Activated T-cell treated with anti-CD3 and anti-CD28 coated beads, Interleukin-2, amount 50 U/mL, for 72 hours (primary cell): Measurements from ENCODE around the gene B3GALT2. TPM values are rescaled to one million over a fixed set of nuclear protein-coding genes. Genes with fewer than 3 reads are reported as not detected.
"Not testable (repeated sequence)": the region's sequence is repeated elsewhere in the genome, so short reads cannot be mapped to it uniquely, and the experiment has no call there.

Experiments used
- ATAC-seq, 2 donors: fragments of 150-1000 bp; cut with Tn5 transposase; replicated peaks in 1 of 2; 2 replicates each; pipeline ENCODE4 v1.10.0; 2021; ENCODE audit warnings: moderate library complexity in 2 of 2, mild to moderate bottlenecking in 1 of 2
- DNase-seq, 2 donors: peaks; one replicate each; pipeline ENCODE4 v3.0.0; 2021 to 2022; ENCODE audit warnings: mixed read lengths in 1 of 2
- H3K27ac Mint-ChIP-seq: one replicate; pipeline ENCODE4 v1.8.0; 2022; ENCODE audit warnings: mild to moderate bottlenecking, moderate library complexity, mixed read lengths
- H3K27me3 Mint-ChIP-seq: one replicate; pipeline ENCODE4 v1.8.0; 2022; ENCODE audit warnings: low read depth, mixed read lengths
- H3K36me3 Mint-ChIP-seq, 2 donors: one replicate each; pipeline ENCODE4 v1.8.0; 2022; ENCODE audit warnings: mixed read lengths in 2 of 2, mild to moderate bottlenecking in 1 of 2; ENCODE audit not compliant: insufficient read depth in 2 of 2
- H3K4me1 Mint-ChIP-seq: one replicate; pipeline ENCODE4 v1.8.0; 2022; ENCODE audit warnings: low read depth, mixed read lengths
- H3K4me3 Mint-ChIP-seq, 2 donors: one replicate each; pipeline ENCODE4 v1.8.0; 2022; ENCODE audit warnings: mild to moderate bottlenecking in 2 of 2, mixed read lengths in 2 of 2, moderate library complexity in 2 of 2
- H3K9me3 Mint-ChIP-seq, 2 donors: one replicate each; pipeline ENCODE4 v1.8.0; 2022; ENCODE audit warnings: mixed read lengths in 2 of 2
- total RNA-seq, 2 donors: library from RNA; stranded (reverse); gene quantifications; one replicate each; pipeline ENCODE4 v1.2.3, GENCODE V29; 2022

B3GALT2 gene, protein sequence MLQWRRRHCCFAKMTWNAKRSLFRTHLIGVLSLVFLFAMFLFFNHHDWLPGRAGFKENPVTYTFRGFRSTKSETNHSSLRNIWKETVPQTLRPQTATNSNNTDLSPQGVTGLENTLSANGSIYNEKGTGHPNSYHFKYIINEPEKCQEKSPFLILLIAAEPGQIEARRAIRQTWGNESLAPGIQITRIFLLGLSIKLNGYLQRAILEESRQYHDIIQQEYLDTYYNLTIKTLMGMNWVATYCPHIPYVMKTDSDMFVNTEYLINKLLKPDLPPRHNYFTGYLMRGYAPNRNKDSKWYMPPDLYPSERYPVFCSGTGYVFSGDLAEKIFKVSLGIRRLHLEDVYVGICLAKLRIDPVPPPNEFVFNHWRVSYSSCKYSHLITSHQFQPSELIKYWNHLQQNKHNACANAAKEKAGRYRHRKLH
- total RNA-seq: under 1 TPM; 0.07 to 0.10 TPM

DNA sequence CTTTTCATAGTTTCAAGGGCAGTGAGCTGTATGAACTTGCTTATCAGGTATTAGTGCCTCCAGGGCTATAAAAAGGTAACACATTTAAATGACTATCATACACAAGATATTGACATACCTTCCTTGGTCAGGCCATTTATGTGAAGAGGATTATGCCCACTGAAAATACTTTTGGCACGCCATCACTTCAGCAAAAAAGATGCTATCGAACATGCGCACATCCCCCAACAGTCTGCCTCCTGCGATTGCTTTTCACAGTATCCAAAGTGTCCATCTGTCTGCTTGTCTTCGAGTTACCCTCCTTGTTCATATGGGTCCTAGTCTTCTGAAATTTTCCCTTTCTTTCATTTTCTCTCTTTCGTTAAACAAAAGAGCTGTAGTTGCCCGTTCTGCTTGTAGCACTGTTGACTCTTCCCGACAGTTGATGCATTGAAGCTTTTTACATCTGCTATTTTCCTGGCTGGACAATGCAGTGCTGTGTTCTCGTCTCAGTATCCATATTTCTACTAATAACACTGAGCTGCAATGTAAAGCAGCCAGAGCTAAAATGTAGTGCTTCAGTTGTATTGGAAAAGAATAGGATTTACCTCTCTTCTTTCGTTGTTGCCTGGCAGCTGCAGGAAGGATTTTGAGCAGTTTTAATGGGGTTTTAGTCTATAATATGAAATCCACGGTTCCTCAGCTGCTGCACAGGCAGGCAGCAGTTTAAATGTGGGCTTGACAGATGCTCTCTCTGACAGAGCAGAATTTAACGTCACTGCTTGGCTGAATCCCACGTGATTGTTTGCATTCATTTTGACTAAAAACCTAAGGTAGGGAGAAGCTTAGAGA is at the start of gene B3GALT2:
Gene B3GALT2, minus strand, starts transcription at position 713 of the 831 bp plus-strand sequence. CDS start 5,051 bp downstream, outside the sequence.
- H3K27ac Mint-ChIP-seq: peak within 1 kb of the TSS; percentile 77
- H3K36me3 Mint-ChIP-seq: peaks cover 0 to 2% of the 10 kb centered on the region in 2 donors
- DNase-seq (peak in 1 of 2 donors; percentile 6), ATAC-seq (peak; percentile 50 to 85)
- peaks cover 27% of the 10 kb centered on the region for H3K4me1 Mint-ChIP-seq
- no peaks in the 10 kb centered on the region for H3K9me3 Mint-ChIP-seq
- H3K4me3 Mint-ChIP-seq: peak within 1 kb of the TSS; percentile 53 to 83
- no peaks in the 10 kb centered on the region for H3K27me3 Mint-ChIP-seq

DNA sequence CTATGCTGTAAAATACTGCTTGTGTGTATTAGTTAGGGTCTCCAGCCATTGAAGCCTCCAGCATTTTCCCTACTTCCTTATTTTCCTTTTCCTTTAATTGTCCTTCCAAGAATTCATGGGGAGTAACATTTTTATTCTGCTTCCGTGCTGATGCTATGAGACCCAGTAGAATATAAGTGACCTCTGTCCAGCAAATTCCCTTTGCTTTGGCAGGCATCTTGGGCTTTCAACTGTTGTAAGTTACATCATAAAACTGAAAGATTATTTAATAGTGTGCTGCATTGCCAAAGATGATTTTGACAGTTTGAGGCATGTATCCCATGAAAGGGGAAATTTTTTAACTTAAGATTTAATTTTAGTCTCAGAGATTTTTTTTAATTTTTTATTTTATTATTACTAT is 48.1 kb upstream of the B3GALT2 start:
- Mint-ChIP-seq H3K4me1 (no peaks in the 10 kb centered on the region), H3K27ac (no peak overlapping the region), H3K27me3 (no peaks in the 10 kb centered on the region), H3K4me3 (no peak overlapping the region), H3K9me3 (no peaks in the 10 kb centered on the region), H3K36me3 (peaks cover 5 to 19% of the 10 kb centered on the region in 2 donors)
- ATAC-seq (no peak), DNase-seq (no peak)

DNA sequence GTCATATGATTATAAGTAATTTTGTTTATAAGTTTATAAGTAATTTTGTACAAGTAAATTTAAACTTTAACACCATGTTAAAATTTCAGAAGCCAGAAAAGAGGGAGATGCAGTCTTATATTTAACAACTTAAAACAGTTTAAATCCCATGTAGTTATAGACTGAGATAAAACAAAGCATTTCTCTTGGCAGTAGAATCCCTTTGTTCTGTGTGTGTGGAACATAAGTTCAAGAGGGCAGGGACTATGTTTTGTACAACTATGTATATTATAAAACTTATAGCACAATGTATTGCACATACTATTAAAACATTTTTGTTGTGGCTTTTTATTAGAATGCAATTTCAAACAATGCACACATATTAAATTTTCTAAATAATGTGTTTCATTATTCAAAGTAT is 44.7 kb upstream of the B3GALT2 start:
- not testable (repeated sequence) for DNase-seq, H3K27me3 Mint-ChIP-seq, ATAC-seq, H3K4me3 Mint-ChIP-seq, H3K9me3 Mint-ChIP-seq, H3K4me1 Mint-ChIP-seq, H3K27ac Mint-ChIP-seq
- peaks cover 9 to 14% of the 10 kb centered on the region in 2 donors for H3K36me3 Mint-ChIP-seq

DNA sequence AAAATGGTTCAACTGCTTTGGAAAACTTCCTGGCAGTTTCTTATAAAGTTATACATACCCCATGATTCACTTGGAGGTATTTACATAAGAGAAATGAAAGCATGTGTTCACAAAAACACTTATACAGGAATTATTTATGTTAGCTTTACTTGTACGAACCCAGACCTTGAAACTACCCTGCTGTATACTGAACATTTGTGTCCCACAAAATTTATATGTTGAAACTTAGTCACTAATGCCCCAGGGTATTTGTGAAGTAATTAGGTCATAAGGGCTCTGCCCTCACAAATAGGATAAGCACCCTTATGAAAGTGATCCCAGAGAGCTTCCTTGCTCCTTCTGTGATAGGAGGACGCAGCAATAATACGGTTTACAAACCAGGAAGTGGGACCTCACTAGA is 42.7 kb upstream of the B3GALT2 start:
- ATAC-seq (no peak), DNase-seq (no peak)
- Mint-ChIP-seq H3K4me1 (peaks cover 9% of the 10 kb centered on the region), H3K9me3 (no peaks in the 10 kb centered on the region), H3K27ac (no peak overlapping the region), H3K4me3 (no peak overlapping the region), H3K36me3 (peaks cover 9 to 16% of the 10 kb centered on the region in 2 donors), H3K27me3 (no peaks in the 10 kb centered on the region)

DNA sequence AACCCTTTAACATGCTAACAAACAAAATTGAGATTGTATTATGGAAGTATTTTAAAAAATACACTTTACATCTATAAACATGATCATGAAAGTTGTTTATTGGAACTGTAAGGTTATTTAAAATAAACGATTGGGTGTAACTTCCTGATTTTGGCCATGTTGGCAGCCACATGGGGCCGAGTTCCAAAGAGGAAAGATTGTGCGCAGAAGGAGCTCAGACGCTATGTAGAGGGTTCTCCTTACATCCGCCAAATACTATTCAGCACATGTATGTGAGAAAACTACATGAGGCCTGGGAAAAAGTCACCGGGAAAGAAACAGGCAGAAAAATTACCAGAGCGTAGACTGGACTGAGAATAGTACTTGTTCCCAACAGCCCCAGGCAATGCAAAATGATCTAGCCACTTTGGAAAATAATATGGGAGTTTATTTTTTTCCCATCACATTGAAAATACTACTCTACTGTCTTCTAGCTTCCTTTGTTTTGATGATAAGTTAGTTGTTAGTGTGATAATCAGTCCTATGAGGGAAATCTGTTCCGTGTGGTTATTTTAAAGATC is 35.7 kb upstream of the B3GALT2 start:
- no peak for ATAC-seq
- H3K4me1 Mint-ChIP-seq: peaks cover 9% of the 10 kb centered on the region
- no peaks in the 10 kb centered on the region for H3K9me3 Mint-ChIP-seq
- H3K36me3 Mint-ChIP-seq: peaks cover 15 to 19% of the 10 kb centered on the region in 2 donors
- H3K27ac Mint-ChIP-seq: no peak overlapping the region
- H3K4me3 Mint-ChIP-seq: no peak overlapping the region
- no peak for DNase-seq
- H3K27me3 Mint-ChIP-seq: no peaks in the 10 kb centered on the region

DNA sequence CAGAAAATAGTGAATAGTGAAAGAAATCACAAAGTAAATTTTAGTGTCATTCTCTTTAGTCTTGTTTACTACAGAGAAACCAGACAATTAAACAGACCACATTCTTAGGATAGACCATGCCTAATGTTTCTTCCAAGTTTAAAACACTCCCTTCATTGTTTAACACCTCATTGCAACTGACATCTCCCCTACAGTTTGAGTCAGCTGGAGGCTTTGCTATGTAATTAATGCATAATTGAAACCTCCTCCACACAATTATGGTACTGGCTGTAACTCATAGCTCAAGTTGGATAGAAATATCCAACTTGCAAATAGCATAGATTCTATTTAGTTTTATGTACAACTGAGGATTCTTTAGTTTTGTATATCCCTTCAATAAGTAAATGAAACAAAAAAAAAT is 35.2 kb upstream of the B3GALT2 start:
- no peak for DNase-seq
- Mint-ChIP-seq H3K9me3 (no peaks in the 10 kb centered on the region), H3K36me3 (peaks cover 13 to 15% of the 10 kb centered on the region in 2 donors), H3K27ac (no peak overlapping the region), H3K4me3 (no peak overlapping the region), H3K4me1 (peaks cover 9% of the 10 kb centered on the region), H3K27me3 (no peaks in the 10 kb centered on the region)
- no peak for ATAC-seq

DNA sequence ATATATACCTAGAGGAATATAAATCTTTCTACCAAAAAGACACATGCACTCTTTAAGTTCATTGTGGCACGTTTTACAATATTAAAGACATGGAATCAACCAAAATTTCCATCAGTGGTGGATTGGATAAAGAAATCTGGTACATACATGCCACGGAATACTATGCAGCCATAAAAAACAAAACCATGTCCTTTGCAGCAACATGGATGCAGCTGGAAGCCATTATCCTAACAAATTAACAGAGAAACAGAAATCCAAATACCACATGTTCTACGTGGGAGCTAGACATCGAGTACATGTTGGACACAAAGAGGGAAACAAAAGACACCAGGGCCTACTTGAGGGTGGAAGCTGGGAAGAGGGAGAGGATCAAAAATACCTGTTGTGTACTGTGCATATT is 33.0 kb upstream of the B3GALT2 start:
- no peaks in the 10 kb centered on the region for H3K4me1 Mint-ChIP-seq

DNA sequence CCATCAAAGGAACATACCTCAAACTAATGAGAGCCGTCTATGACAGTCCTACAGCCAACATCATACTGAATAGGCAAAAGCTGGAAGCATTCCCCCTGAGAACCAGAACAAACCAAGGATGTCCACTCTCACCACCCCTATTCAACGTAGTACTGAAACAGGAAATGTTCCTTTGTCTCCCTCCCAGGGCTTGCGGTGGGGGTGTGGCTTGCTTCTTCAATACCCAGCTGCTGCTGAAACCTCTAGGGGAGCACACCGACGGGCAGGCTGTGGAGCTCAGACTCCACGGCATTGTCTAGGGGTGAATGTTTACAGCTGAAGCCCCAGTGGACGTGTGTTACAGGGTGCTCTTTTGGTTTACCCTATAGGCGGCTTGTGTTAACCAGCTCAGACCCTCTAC is 30.5 kb upstream of the B3GALT2 start:
- Mint-ChIP-seq H3K27me3 (no peaks in the 10 kb centered on the region), H3K4me1 (no peaks in the 10 kb centered on the region), H3K9me3 (no peaks in the 10 kb centered on the region), H3K4me3 (no peak overlapping the region), H3K36me3 (peaks cover 10 to 17% of the 10 kb centered on the region in 2 donors), H3K27ac (no peak overlapping the region)
- ATAC-seq (no peak), DNase-seq (no peak)

More for the DNA sequence above, 33.0 kb upstream of the B3GALT2 start:
- no peak for ATAC-seq
- no peak for DNase-seq
- Mint-ChIP-seq H3K4me3 (no peak overlapping the region), H3K27ac (no peak overlapping the region), H3K36me3 (peaks cover 10 to 14% of the 10 kb centered on the region in 2 donors), H3K27me3 (no peaks in the 10 kb centered on the region), H3K9me3 (no peaks in the 10 kb centered on the region)

DNA sequence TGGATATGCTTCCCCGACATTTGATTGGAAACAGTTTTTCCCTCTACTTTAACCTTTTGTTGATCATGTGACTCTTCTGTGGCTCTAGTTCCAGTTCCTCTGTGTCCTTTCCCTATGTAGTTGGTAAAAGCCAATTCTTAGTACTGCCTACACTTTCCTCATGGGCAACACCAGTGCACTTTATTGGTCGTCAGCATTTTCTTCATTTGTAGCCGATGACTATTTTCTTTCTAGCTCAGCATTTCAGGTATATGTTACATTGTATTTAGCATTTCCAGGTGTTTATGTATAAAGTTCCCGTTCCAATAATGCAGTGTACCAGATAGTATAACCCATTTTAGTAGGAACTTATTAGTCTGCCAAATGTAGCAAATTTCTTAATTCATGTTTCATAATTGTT is 27.6 kb upstream of the B3GALT2 start:
- Mint-ChIP-seq H3K36me3 (peaks cover 13 to 15% of the 10 kb centered on the region in 2 donors), H3K4me1 (no peaks in the 10 kb centered on the region), H3K4me3 (no peak overlapping the region), H3K27me3 (no peaks in the 10 kb centered on the region), H3K9me3 (no peaks in the 10 kb centered on the region), H3K27ac (no peak overlapping the region)
- ATAC-seq (no peak), DNase-seq (no peak)

DNA sequence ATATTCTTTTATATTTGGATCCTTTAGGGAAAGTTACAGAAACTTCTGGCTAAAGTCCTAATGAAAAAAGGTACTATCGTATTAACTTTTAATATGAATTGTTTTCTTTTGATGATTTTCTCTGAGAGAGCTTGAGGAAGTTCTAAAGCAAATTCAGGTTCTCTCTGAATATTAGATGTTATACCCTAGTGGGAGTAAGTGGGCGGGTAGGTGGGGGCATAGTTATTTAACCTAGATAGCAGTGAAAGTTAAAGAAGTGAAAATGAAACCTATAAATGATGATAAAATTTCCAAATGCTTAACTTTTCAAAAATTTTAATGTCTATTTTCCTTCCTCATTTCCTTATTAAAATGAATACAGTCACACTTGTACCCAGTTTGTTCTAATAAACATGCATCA is 26.2 kb upstream of the B3GALT2 start:
- DNase-seq: no peak
- Mint-ChIP-seq H3K27me3 (no peaks in the 10 kb centered on the region), H3K9me3 (no peaks in the 10 kb centered on the region), H3K4me3 (no peak overlapping the region), H3K27ac (no peak overlapping the region), H3K4me1 (no peaks in the 10 kb centered on the region), H3K36me3 (peaks cover 9 to 27% of the 10 kb centered on the region in 2 donors)
- no peak for ATAC-seq

DNA sequence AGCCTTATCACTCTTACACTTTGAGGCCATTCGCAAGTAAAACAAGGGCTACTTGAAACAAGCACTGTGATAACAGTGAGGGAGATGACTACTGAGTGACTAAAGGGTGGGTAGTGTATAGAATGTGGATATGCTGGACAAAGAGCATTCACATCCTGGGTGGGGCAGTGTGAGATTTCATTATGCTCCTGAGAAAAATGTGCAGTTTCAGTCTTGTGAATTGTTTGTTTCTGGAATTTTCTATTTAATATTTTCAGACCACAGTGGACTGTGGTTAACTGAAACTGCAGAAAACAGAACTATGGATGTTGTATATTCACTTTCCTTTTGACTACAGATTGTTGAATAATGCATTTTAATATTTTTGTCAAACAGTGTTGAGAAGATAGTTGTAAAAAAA is 25.1 kb upstream of the B3GALT2 start:
- ATAC-seq: peak in 1 of 2 donors; percentile 47
- no peaks in the 10 kb centered on the region for H3K4me1 Mint-ChIP-seq

DNA sequence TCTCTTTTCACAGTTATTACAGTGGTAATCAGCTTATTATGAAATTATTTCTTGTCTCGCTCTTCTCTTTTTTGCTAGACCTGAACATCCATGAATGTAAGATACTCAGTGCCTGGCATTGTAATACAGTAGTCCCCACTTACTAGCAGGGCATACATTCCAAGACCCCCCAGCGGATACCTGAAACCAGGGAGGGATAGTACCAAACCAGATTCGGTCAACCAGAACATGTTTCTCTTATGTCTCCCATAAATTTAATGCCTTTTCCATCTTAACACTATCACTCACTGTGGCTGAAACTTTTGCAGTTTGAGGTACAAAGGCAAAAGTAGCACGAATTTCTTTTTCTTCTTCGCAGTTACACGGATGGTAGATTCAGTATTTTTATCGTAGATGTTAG is 24.6 kb upstream of the B3GALT2 start:
- ATAC-seq: no peak
- H3K36me3 Mint-ChIP-seq: peaks cover 14 to 30% of the 10 kb centered on the region in 2 donors
- no peaks in the 10 kb centered on the region for H3K4me1 Mint-ChIP-seq
- no peaks in the 10 kb centered on the region for H3K27me3 Mint-ChIP-seq
- H3K4me3 Mint-ChIP-seq: no peak overlapping the region
- DNase-seq: no peak
- peak overlapping the region; percentile 72 for H3K27ac Mint-ChIP-seq
- H3K9me3 Mint-ChIP-seq: peaks cover 0 to 4% of the 10 kb centered on the region in 2 donors

More for the DNA sequence above, 25.1 kb upstream of the B3GALT2 start:
- DNase-seq: no peak
- Mint-ChIP-seq H3K27ac (no peak overlapping the region), H3K27me3 (no peaks in the 10 kb centered on the region), H3K9me3 (peaks cover 0 to 4% of the 10 kb centered on the region in 2 donors), H3K36me3 (peaks cover 12 to 31% of the 10 kb centered on the region in 2 donors), H3K4me3 (no peak overlapping the region)

DNA sequence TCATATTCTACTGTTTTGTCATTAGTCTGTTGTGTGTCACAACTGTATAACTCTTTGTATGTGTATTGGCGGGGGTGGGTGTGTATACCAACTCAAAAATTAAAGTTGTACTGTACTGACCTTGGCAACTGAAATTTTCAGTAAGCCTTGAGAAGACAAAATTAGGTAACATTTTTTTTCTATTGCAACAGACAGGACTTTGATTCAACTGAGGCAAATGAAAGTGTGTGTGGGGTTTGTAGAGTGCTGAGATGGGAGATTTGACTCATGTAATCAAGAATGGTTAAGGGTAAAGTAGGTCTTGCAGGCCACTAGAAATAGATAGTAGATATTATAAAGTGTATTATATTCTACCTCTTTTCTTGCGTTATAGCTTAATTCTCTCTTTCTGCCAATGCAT is 14.6 kb upstream of the B3GALT2 start:
- H3K4me3 Mint-ChIP-seq: no peak overlapping the region
- no peaks in the 10 kb centered on the region for H3K27me3 Mint-ChIP-seq
- H3K4me1 Mint-ChIP-seq: peaks cover 12% of the 10 kb centered on the region
- DNase-seq (no peak), ATAC-seq (no peak)
- H3K27ac Mint-ChIP-seq: no peak overlapping the region
- H3K9me3 Mint-ChIP-seq: no peaks in the 10 kb centered on the region
- peaks cover 5 to 11% of the 10 kb centered on the region in 2 donors for H3K36me3 Mint-ChIP-seq
